Activated CD4-positive, alpha-beta T cell treated with anti-CD3 and anti-CD28 coated beads, Interleukin-2, amount 50 U/mL, for 24 hours (primary cell): Measurements from ENCODE around the gene C5AR2.
"Not testable (repeated sequence)": the region's sequence is repeated elsewhere in the genome, so short reads cannot be mapped to it uniquely, and the experiment has no call there.

Source experiments
- DNase-seq, 2 donors: peaks; one replicate each; pipeline ENCODE4 v3.0.0-alpha.2; 2020; ENCODE audit warnings: low read depth in 1 of 2, low spot score in 1 of 2

The C5AR2 gene

GRCh38 chr19:47358936-47359335 lies 27.0 kb downstream of the C5AR2 start:
- no peak for DNase-seq

GRCh38 chr19:47362321-47362720 lies 30.3 kb downstream of the C5AR2 start:
- no peak for DNase-seq

- DNase-seq: no peak
These were observed 32.0 kb downstream of the C5AR2 start for GRCh38 chr19:47363758-47364531.

GRCh38 chr19:47365455-47365854 lies 33.5 kb downstream of the C5AR2 start:
- DNase-seq: not testable (repeated sequence)

GRCh38 chr19:47370045-47370611 lies 38.2 kb downstream of the C5AR2 start:
- no peak for DNase-seq

GRCh38 chr19:47371261-47371660 lies 39.3 kb downstream of the C5AR2 start:
- DNase-seq: no peak

GRCh38 chr19:47372603-47373002 lies 40.6 kb downstream of the C5AR2 start:
- DNase-seq: no peak

- DNase-seq: no peak
These were observed 41.6 kb downstream of the C5AR2 start for GRCh38 chr19:47373246-47374240.

GRCh38 chr19:47374876-47375693 lies 43.1 kb downstream of the C5AR2 start:
- DNase-seq: no peak

GRCh38 chr19:47375694-47376588 lies 44.0 kb downstream of the C5AR2 start:
- DNase-seq: no peak

- no peak for DNase-seq
These were observed 44.7 kb downstream of the C5AR2 start for GRCh38 chr19:47376589-47377144.

GRCh38 chr19:47377208-47377701 lies 45.3 kb downstream of the C5AR2 start:
- DNase-seq: no peak

- no peak for DNase-seq
These were observed 45.8 kb downstream of the C5AR2 start for GRCh38 chr19:47377801-47378200.

GRCh38 chr19:47378246-47378645 lies 46.3 kb downstream of the C5AR2 start:
- DNase-seq: no peak

- no peak for DNase-seq
These were observed 47.5 kb downstream of the C5AR2 start for GRCh38 chr19:47379381-47379938.

- no peak for DNase-seq
These were observed 48.6 kb downstream of the C5AR2 start for GRCh38 chr19:47380559-47380958.

GRCh38 chr19:47381121-47381520 lies 49.1 kb downstream of the C5AR2 start:
- no peak for DNase-seq

GRCh38 chr19:47381653-47382279 lies 49.8 kb downstream of the C5AR2 start:
- DNase-seq: no peak
